GM23338 (cell line): ENCODE measurements around the gene FAT3. TPM values are rescaled to one million over a fixed set of nuclear protein-coding genes. Genes with fewer than 3 reads are reported as not detected.
A peak's percentile ranks its signal among the peaks of the same experiment; 100 is the strongest.

ENCODE experiments used
- ATAC-seq: fragments of 200-7000 bp; cut with Tn5 transposase; 3 replicates; pipeline ENCODE4 v1.9.1; 2020
- DNase-seq: peaks from one replicate; pipeline ENCODE4 v3.0.0-alpha.2; 2015; ENCODE audit warnings: low spot score
- H2AFZ ChIP-seq: fragments of 200-600 bp; sonication (generic); 2 replicates; pipeline ENCODE4 v1.8.0; 2016; ENCODE audit warnings: antibody characterized with exemption, mild to moderate bottlenecking, moderate library complexity
- H3F3A ChIP-seq: fragments of 200-600 bp; sonication (generic); replicated peaks from 2 replicates; pipeline ENCODE4 v1.8.0; 2017; ENCODE audit warnings: antibody characterized with exemption, mixed run types, low read depth
- H3K27ac ChIP-seq: fragments of 200-600 bp; sonication (generic); 2 replicates; pipeline ENCODE4 v1.6.1; 2016; ENCODE audit warnings: low read depth
- H3K27me3 ChIP-seq: fragments of 200-600 bp; sonication (generic); 2 replicates; pipeline ENCODE4 v1.8.0; 2016; ENCODE audit warnings: mild to moderate bottlenecking, mixed run types, moderate library complexity; ENCODE audit not compliant: insufficient read depth
- H3K36me3 ChIP-seq: fragments of 200-600 bp; sonication (generic); 2 replicates; pipeline ENCODE4 v1.8.0; 2016; ENCODE audit warnings: mild to moderate bottlenecking; ENCODE audit not compliant: insufficient read depth
- H3K4me1 ChIP-seq: fragments of 200-600 bp; sonication (generic); 2 replicates; pipeline ENCODE4 v1.8.0; 2016; ENCODE audit warnings: mild to moderate bottlenecking, moderate library complexity; ENCODE audit not compliant: insufficient read depth
- H3K4me2 ChIP-seq: fragments of 200-600 bp; sonication (generic); 2 replicates; pipeline ENCODE4 v1.7.1; 2017; ENCODE audit warnings: mixed run types
- H3K4me3 ChIP-seq: fragments of 200-600 bp; sonication (generic); 2 replicates; pipeline ENCODE4 v1.6.1; 2016; ENCODE audit warnings: mixed run types
- H3K79me2 ChIP-seq: fragments of 200-600 bp; sonication (generic); replicated peaks from 2 replicates; pipeline ENCODE4 v1.8.0; 2017; ENCODE audit warnings: mild to moderate bottlenecking; ENCODE audit not compliant: insufficient read depth
- H3K9me2 ChIP-seq: fragments of 200-600 bp; sonication (generic); 2 replicates; pipeline ENCODE4 v1.8.0; 2017; ENCODE audit not compliant: insufficient read depth
- H4K20me1 ChIP-seq: fragments of 200-600 bp; sonication (generic); replicated peaks from 2 replicates; pipeline ENCODE4 v1.8.0; 2017; ENCODE audit warnings: mild to moderate bottlenecking; ENCODE audit not compliant: insufficient read depth
- H3K27ac Mint-ChIP-seq: 2 replicates; pipeline ENCODE4 v1.8.0; 2020; ENCODE audit warnings: inconsistent platforms, mild to moderate bottlenecking, moderate library complexity, mixed read lengths
- H3K27me3 Mint-ChIP-seq: 3 replicates; pipeline ENCODE4 v1.8.0; 2022; ENCODE audit warnings: low read depth, mild to moderate bottlenecking, moderate library complexity, mixed read lengths, inconsistent platforms; ENCODE audit not compliant: insufficient read depth, poor library complexity
- H3K36me3 Mint-ChIP-seq: 3 replicates; pipeline ENCODE4 v1.8.0; 2021; ENCODE audit warnings: low read depth, mild to moderate bottlenecking, inconsistent platforms, moderate library complexity, mixed read lengths
- H3K4me1 Mint-ChIP-seq: 3 replicates; pipeline ENCODE4 v1.8.0; 2020; ENCODE audit warnings: mild to moderate bottlenecking, inconsistent platforms, mixed read lengths
- H3K4me3 Mint-ChIP-seq: 3 replicates; pipeline ENCODE4 v1.8.0; 2021; ENCODE audit warnings: moderate library complexity, mild to moderate bottlenecking, inconsistent platforms, mixed read lengths
- H3K9me3 Mint-ChIP-seq: 3 replicates; pipeline ENCODE4 v1.8.0; 2020; ENCODE audit warnings: moderate library complexity, mild to moderate bottlenecking, inconsistent platforms, mixed read lengths
- CREB1 ChIP-seq: fragments of 250-450 bp; sonication (Bioruptor Pico); IDR thresholded peaks from 2 replicates; pipeline ENCODE4 v1.5.0; 2020; ENCODE audit warnings: low read depth, mild to moderate bottlenecking, moderate library complexity
- ETS1 ChIP-seq: IDR thresholded peaks from 2 replicates; pipeline ENCODE4 v1.6.1; 2016; ENCODE audit warnings: antibody characterized with exemption
- EZH2 ChIP-seq: fragments of 200-600 bp; sonication (generic); IDR thresholded peaks from one replicate; pipeline ENCODE4 v1.8.0; 2017; ENCODE audit warnings: antibody characterized with exemption, mild to moderate bottlenecking, low read depth; ENCODE audit not compliant: unreplicated experiment
- JUNB ChIP-seq: IDR thresholded peaks from one replicate; pipeline ENCODE4 v1.6.1; 2016; ENCODE audit warnings: antibody characterized with exemption; ENCODE audit not compliant: unreplicated experiment
- POLR2AphosphoS5 ChIP-seq: IDR thresholded peaks from 2 replicates; pipeline ENCODE4 v1.6.1; 2016; ENCODE audit warnings: antibody characterized with exemption, low read depth
- STAT1 ChIP-seq: IDR thresholded peaks from one replicate; pipeline ENCODE4 v1.6.1; 2016; ENCODE audit warnings: antibody characterized with exemption; ENCODE audit not compliant: unreplicated experiment
- ZNF114 ChIP-seq: fragments of 250-450 bp; sonication (Bioruptor Pico); IDR thresholded peaks from 2 replicates; pipeline ENCODE4 v1.5.0; 2020; ENCODE audit warnings: mild to moderate bottlenecking, moderate library complexity
- ZNF331 ChIP-seq: fragments of 250-450 bp; sonication (Bioruptor Pico); IDR thresholded peaks from 2 replicates; pipeline ENCODE4 v1.5.0; 2020; ENCODE audit warnings: low read depth, mild to moderate bottlenecking, moderate library complexity
- polyA plus RNA-seq: library from polyadenylated mRNA; unstranded; fragments of >200 nt; fragmentation: Nextera tagmentation; extraction: Ambion mirVana; gene quantifications from 2 replicates; pipeline ENCODE4 v1.2.1, GENCODE V29; 2016
- total RNA-seq: library from RNA; depleted of rRNA; stranded (reverse); fragments of >200 nt; shearing (Covaris generic); gene quantifications from 2 replicates; pipeline ENCODE4 v1.2.3, GENCODE V29; 2014
- TF ChIP-seq, protein P1 (sequence below): IDR thresholded peaks from one replicate; pipeline ENCODE4 v1.6.1; 2018; ENCODE audit warnings: antibody characterized with exemption; ENCODE audit not compliant: unreplicated experiment
- TF ChIP-seq, protein P2 (sequence below), 2 experiments: fragments of 200-600 bp in 1 of 2; sonication (generic) in 1 of 2; conservative IDR thresholded peaks; 2 replicates each; pipeline versions ENCODE4 v1.5.1 to v1.6.1; 2016 to 2017; ENCODE audit warnings: antibody characterized with exemption in 2 of 2, low read depth in 2 of 2, mild to moderate bottlenecking in 2 of 2, moderate library complexity in 1 of 2

The FAT3 gene
- total and polyA plus RNA-seq, 2 experiments from 2014 or later, result 9.0 to 78.0 TPM

GRCh38 chr11:92204731-92205130 lies 19.9 kb upstream of the FAT3 start:
- peaks cover 19% of the 10 kb centered on the region for H3K4me1 Mint-ChIP-seq
- Histone ChIP-seq H3K79me2 (no peaks in the 10 kb centered on the region), H3K4me2 (no peak overlapping the region), H3K4me3 (no peak overlapping the region), H3K36me3 (no peaks in the 10 kb centered on the region), H3K9me2 (no peaks in the 10 kb centered on the region), H3F3A (no peaks in the 10 kb centered on the region), H3K27me3 (no peaks in the 10 kb centered on the region), H2AFZ (peak overlapping the region; percentile 15; the same call in 1 of the 2 replicates), H3K27ac (no peak overlapping the region), H4K20me1 (no peaks in the 10 kb centered on the region), H3K4me1 (peaks cover 22% of the 10 kb centered on the region)
- no peak overlapping the region for H3K4me3 Mint-ChIP-seq
- H3K27me3 Mint-ChIP-seq, result peaks cover 5% of the 10 kb centered on the region
- TF ChIP-seq ZNF331 (CRISPR knock-in tag), result no peak
- TF ChIP-seq POLR2AphosphoS5, result no peak
- no peak for TF ChIP-seq JUNB
- TF ChIP-seq, protein P1, sequence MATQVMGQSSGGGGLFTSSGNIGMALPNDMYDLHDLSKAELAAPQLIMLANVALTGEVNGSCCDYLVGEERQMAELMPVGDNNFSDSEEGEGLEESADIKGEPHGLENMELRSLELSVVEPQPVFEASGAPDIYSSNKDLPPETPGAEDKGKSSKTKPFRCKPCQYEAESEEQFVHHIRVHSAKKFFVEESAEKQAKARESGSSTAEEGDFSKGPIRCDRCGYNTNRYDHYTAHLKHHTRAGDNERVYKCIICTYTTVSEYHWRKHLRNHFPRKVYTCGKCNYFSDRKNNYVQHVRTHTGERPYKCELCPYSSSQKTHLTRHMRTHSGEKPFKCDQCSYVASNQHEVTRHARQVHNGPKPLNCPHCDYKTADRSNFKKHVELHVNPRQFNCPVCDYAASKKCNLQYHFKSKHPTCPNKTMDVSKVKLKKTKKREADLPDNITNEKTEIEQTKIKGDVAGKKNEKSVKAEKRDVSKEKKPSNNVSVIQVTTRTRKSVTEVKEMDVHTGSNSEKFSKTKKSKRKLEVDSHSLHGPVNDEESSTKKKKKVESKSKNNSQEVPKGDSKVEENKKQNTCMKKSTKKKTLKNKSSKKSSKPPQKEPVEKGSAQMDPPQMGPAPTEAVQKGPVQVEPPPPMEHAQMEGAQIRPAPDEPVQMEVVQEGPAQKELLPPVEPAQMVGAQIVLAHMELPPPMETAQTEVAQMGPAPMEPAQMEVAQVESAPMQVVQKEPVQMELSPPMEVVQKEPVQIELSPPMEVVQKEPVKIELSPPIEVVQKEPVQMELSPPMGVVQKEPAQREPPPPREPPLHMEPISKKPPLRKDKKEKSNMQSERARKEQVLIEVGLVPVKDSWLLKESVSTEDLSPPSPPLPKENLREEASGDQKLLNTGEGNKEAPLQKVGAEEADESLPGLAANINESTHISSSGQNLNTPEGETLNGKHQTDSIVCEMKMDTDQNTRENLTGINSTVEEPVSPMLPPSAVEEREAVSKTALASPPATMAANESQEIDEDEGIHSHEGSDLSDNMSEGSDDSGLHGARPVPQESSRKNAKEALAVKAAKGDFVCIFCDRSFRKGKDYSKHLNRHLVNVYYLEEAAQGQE, result no peak
- ATAC-seq (no peak), DNase-seq (no peak)
- peaks cover 3% of the 10 kb centered on the region; the same call in 1 of the 3 replicates for H3K36me3 Mint-ChIP-seq
- H3K27ac Mint-ChIP-seq, result no peak overlapping the region
- H3K9me3 Mint-ChIP-seq, result no peaks in the 10 kb centered on the region; the same call in 2 of the 3 replicates

DNA sequence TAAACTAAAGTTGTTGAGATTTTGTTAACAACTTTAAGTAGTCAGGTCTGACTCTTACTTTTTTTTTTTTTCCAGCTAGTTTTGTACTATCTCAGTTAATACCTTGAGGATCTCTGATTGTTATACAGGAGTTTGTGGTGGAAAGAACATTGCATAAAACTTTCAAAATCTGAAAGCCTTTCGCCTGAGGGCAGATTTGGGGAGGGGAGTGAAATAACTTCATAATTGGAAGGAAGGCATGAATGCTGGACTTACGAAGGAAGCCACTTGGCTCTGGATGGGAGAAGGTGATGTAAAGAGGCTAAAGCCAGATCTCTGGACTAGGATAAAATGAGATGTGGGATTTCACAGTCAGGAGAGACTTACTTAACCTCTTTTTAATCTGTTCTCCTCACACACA lies 18.2 kb upstream of the FAT3 start:
- Mint-ChIP-seq H3K4me3 (no peak overlapping the region), H3K9me3 (no peaks in the 10 kb centered on the region; the same call in 2 of the 3 replicates), H3K27me3 (peaks cover 4% of the 10 kb centered on the region), H3K27ac (no peak overlapping the region), H3K36me3 (peaks cover 3% of the 10 kb centered on the region; the same call in 1 of the 3 replicates), H3K4me1 (peaks cover 29% of the 10 kb centered on the region)
- ATAC-seq (no peak), DNase-seq (no peak)
- peaks cover 22% of the 10 kb centered on the region for H3K4me1 ChIP-seq
- H3K27me3 ChIP-seq, result no peaks in the 10 kb centered on the region
- no peak overlapping the region for H3K4me2 ChIP-seq
- no peaks in the 10 kb centered on the region for H4K20me1 ChIP-seq
- no peaks in the 10 kb centered on the region for H3K9me2 ChIP-seq
- H3K27ac ChIP-seq, result no peak overlapping the region
- no peak overlapping the region for H3K4me3 ChIP-seq
- H2AFZ ChIP-seq, result no peak overlapping the region
- no peaks in the 10 kb centered on the region for H3K79me2 ChIP-seq
- H3K36me3 ChIP-seq, result no peaks in the 10 kb centered on the region
- H3F3A ChIP-seq, result no peaks in the 10 kb centered on the region
- TF ChIP-seq, protein P2, sequence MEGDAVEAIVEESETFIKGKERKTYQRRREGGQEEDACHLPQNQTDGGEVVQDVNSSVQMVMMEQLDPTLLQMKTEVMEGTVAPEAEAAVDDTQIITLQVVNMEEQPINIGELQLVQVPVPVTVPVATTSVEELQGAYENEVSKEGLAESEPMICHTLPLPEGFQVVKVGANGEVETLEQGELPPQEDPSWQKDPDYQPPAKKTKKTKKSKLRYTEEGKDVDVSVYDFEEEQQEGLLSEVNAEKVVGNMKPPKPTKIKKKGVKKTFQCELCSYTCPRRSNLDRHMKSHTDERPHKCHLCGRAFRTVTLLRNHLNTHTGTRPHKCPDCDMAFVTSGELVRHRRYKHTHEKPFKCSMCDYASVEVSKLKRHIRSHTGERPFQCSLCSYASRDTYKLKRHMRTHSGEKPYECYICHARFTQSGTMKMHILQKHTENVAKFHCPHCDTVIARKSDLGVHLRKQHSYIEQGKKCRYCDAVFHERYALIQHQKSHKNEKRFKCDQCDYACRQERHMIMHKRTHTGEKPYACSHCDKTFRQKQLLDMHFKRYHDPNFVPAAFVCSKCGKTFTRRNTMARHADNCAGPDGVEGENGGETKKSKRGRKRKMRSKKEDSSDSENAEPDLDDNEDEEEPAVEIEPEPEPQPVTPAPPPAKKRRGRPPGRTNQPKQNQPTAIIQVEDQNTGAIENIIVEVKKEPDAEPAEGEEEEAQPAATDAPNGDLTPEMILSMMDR (conservative IDR thresholded peaks at IDR 0.05; ENCODE audit: low read depth in 2 of 2), result no peak
- no peak for TF ChIP-seq ZNF114 (CRISPR knock-in tag)
- TF ChIP-seq CREB1 (CRISPR knock-in tag), result no peak
- no peak for TF ChIP-seq STAT1
- TF ChIP-seq, protein P1, result no peak
- no peak for TF ChIP-seq JUNB
- no peak for TF ChIP-seq ETS1
- no peak for TF ChIP-seq EZH2
